ENCODE data around the gene RNF39.

RNF39 gene

DNA sequence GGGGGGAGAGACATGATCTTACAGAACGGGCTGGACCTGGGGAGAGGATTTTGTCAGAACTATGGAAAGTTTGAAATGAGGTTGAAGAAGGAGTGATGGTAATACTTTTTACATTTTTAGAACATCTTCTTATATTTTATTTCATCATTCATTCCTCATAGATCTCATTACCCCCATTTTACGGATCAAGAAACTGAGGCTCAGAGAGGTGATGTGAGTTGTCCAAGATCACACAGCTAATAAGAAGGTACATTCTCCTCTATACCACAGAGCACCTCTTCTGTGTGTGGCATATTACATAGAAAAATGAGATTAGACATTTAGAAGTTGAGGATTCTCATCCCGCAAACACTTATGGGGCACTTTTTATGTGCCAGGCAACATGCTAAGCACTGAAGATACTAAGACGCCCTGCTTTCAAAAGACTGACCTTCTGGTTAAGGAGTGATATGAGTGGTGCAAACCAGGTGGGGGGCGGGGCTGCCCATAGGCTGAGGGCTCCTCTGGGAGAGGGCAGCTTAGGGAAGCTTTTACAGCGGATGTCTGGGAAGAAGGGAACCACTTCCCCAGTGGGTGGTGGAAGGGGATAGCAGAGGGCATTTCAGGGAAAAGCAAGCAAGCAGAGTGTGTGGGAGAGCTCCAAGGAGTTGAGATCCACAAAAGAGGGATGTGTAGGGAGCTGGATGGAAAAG, 17.4 kb upstream of the RNF39 start:
- TF ChIP-seq TCF4 (CRISPR knock-in tag; IDR thresholded peaks at IDR 0.05; ENCODE audit: borderline replicate concordance), result no peak
- no peak for TF ChIP-seq ZC3H10 (CRISPR knock-in tag; IDR thresholded peaks at IDR 0.05)
- no peak for TF ChIP-seq PPARA (CRISPR knock-in tag; IDR thresholded peaks at IDR 0.05; ENCODE audit: borderline replicate concordance)
- no peak for TF ChIP-seq ISL1 (CRISPR knock-in tag; IDR thresholded peaks at IDR 0.05)
- no peak for TF ChIP-seq ZNF8 (CRISPR knock-in tag; IDR thresholded peaks at IDR 0.05)
- TF ChIP-seq ARNTL (CRISPR knock-in tag; IDR thresholded peaks at IDR 0.05; ENCODE audit: borderline replicate concordance, low read depth), result no peak
- TF ChIP-seq POU6F1 (CRISPR knock-in tag; IDR thresholded peaks at IDR 0.05; ENCODE audit: borderline replicate concordance, low read depth), result no peak
- no peak for TF ChIP-seq TSHZ2 (CRISPR knock-in tag; IDR thresholded peaks at IDR 0.05)

DNA sequence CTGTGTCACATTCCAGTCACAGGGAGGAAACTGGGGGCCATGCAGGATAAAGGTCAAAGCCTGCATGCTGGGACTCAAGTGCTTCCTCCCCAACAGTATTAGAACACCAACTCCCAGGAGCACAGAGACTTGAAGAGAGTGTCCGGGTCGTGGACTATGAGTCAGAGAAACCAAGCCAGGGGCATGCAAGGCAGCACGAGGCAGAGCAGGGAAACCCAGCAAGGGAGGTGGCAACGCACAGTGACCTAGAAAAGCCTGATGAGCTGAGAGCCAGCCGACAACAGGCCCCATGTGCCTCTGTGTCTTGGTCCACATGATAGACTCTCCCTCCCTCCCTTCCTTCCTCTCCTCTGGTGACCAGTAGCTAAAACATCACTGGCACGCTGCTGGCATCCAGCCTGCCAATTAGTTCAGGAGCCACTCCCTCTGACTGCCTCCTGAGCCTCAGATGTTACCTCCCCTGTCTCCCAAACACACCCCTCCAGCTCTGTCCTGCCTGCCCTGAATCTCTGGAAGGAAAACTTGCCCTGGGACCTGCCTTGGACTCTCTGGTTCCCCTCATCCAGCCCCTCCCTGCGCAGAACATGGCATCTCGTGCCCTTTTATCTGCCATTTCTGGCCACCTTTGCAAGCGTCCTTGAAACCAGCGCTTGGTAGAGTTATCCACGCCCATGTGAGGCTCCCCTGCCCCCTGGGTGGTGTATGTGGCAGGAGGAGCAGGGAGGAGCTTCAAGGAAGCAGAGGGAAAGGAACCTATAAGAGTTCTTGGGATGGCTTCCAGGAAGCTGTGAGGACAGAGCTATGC, 16.2 kb upstream of the RNF39 start:
- no peak for TF ChIP-seq ZFP3 (CRISPR knock-in tag; IDR thresholded peaks at IDR 0.05)
- TF ChIP-seq TSHZ2 (CRISPR knock-in tag; IDR thresholded peaks at IDR 0.05), result no peak
- TF ChIP-seq SNAI2 (CRISPR knock-in tag; IDR thresholded peaks at IDR 0.05), result no peak
- no peak for TF ChIP-seq CSDC2 (CRISPR knock-in tag; IDR thresholded peaks at IDR 0.05)
- ATAC-seq, result peak; percentile 82

More for the DNA sequence above, 17.4 kb upstream of the RNF39 start:
- ATAC-seq, result no peak

DNA sequence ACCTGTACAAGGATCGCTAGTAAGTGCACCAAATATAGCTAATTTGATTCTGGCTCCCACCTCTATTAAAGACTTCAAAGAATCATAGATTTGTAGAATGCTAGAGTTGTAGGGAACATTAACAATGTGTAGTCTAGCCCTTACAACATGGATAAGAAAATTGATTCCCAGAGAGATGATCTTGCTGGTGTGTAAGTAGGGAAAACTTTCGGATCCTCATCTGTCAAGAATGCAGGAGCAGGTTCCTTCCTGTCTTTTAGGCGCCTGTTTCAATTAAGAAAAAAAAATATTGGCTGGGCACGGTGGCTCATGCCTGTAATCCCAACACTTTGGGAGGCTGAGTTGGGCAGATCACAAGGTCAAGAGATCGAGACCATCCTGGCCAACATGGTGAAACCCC, 12.3 kb upstream of the RNF39 start:
- no peak for ATAC-seq
- no peak for TF ChIP-seq ZNF8 (CRISPR knock-in tag; IDR thresholded peaks at IDR 0.05)
- no peak for TF ChIP-seq PPARA (CRISPR knock-in tag; IDR thresholded peaks at IDR 0.05; ENCODE audit: borderline replicate concordance)
- TF ChIP-seq CSDC2 (CRISPR knock-in tag; IDR thresholded peaks at IDR 0.05), result no peak
- no peak for TF ChIP-seq TOX (CRISPR knock-in tag; IDR thresholded peaks at IDR 0.05; ENCODE audit: borderline replicate concordance)
- TF ChIP-seq ISL1 (CRISPR knock-in tag; IDR thresholded peaks at IDR 0.05), result no peak

GRCh38 chr6:30077218-30077617, 1.6 kb upstream of the RNF39 start:
- ATAC-seq, result no peak
- TF ChIP-seq, protein P1, sequence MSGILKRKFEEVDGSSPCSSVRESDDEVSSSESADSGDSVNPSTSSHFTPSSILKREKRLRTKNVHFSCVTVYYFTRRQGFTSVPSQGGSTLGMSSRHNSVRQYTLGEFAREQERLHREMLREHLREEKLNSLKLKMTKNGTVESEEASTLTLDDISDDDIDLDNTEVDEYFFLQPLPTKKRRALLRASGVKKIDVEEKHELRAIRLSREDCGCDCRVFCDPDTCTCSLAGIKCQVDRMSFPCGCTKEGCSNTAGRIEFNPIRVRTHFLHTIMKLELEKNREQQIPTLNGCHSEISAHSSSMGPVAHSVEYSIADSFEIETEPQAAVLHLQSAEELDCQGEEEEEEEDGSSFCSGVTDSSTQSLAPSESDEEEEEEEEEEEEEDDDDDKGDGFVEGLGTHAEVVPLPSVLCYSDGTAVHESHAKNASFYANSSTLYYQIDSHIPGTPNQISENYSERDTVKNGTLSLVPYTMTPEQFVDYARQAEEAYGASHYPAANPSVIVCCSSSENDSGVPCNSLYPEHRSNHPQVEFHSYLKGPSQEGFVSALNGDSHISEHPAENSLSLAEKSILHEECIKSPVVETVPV (CRISPR knock-in tag; IDR thresholded peaks at IDR 0.05), result no peak
- TF ChIP-seq TSHZ2 (CRISPR knock-in tag; IDR thresholded peaks at IDR 0.05) (no peak), CREB5 (CRISPR knock-in tag; IDR thresholded peaks at IDR 0.05; ENCODE audit: low read depth) (no peak), PATZ1 (CRISPR knock-in tag; IDR thresholded peaks at IDR 0.05; ENCODE audit: borderline replicate concordance) (no peak), ZFP30 (CRISPR knock-in tag; IDR thresholded peaks at IDR 0.05) (no peak), ESRRG (CRISPR knock-in tag; IDR thresholded peaks at IDR 0.05) (no peak), TCF4 (CRISPR knock-in tag; IDR thresholded peaks at IDR 0.05; ENCODE audit: borderline replicate concordance) (no peak)
